Transverse colon (tissue), 4 donors: ENCODE measurements around the gene ST7L. TPM values are rescaled to one million over a fixed set of nuclear protein-coding genes. Genes with fewer than 3 reads are reported as not detected.
"Not testable (repeated sequence)": the region's sequence is repeated elsewhere in the genome, so short reads cannot be mapped to it uniquely, and the experiment has no call there.

Experiments
- DNase-seq: peaks from one replicate; pipeline ENCODE4 v3.0.0-alpha.2; 2019
- H3K27ac ChIP-seq, 4 donors: fragments of 200-600 bp; sonication (generic); 2 replicates each; pipeline ENCODE4 v1.5.1; 2016 to 2018; ENCODE audit warnings: inconsistent platforms in 4 of 4
- H3K27me3 ChIP-seq: fragments of 200-600 bp; sonication (generic); 2 replicates; pipeline ENCODE4 v1.5.1; 2017; ENCODE audit warnings: inconsistent platforms
- H3K36me3 ChIP-seq, 4 donors: fragments of 200-600 bp; sonication (generic); 2 replicates each; pipeline ENCODE4 v1.5.1; 2017 to 2019; ENCODE audit warnings: inconsistent platforms in 4 of 4
- H3K4me1 ChIP-seq, 4 donors: fragments of 200-600 bp; sonication (generic); 2 replicates each; pipeline ENCODE4 v1.5.1; 2017 to 2020; ENCODE audit warnings: inconsistent platforms in 4 of 4
- H3K4me3 ChIP-seq, 4 donors: fragments of 200-600 bp; sonication (generic); 1 replicate in 1 of 4; 2 replicates in 3 of 4; pipeline versions ENCODE4 v1.5.1 to v1.6.1; 2017 to 2019; ENCODE audit warnings: inconsistent platforms in 4 of 4
- H3K9me3 ChIP-seq, 2 donors: fragments of 200-600 bp; sonication (generic); 2 replicates each; pipeline ENCODE4 v1.5.1; 2017 to 2019; ENCODE audit warnings: inconsistent platforms in 2 of 2
- EP300 ChIP-seq: sonication (generic); formaldehyde crosslinking; IDR thresholded peaks from one replicate; pipeline ENCODE4 v1.6.1; 2017; ENCODE audit warnings: antibody characterized with exemption, low read depth
- POLR2A ChIP-seq: fragments of 450-650 bp; IDR thresholded peaks from one replicate; pipeline ENCODE4 v1.6.1; 2016; ENCODE audit warnings: antibody characterized with exemption, mild to moderate bottlenecking, moderate library complexity
- POLR2AphosphoS5 ChIP-seq, 3 donors: sonication (generic); formaldehyde crosslinking; IDR thresholded peaks; one replicate each; pipeline ENCODE4 v1.6.1; 2016; ENCODE audit warnings: antibody characterized with exemption in 3 of 3
- WGBS, 2 donors: methylation state at CpG; one replicate each; pipeline ENCODE4 v1.1.5; 2018; ENCODE audit warnings: low coverage in 1 of 2; 5-methylcytosine and 5-hydroxymethylcytosine counted together
- in situ Hi-C, 4 donors: fragments of 200-750 bp; cut with MboI; loops; one replicate each; pipeline versions ENCODE4 v1.15.0 to v1.15.1; 2017; ENCODE audit warnings: low sequenced_read_pairs in 3 of 4, low pct_ligation_motif_present in 1 of 4, low pct_unique_long_range_greater_than_20kb in 1 of 4
- intact Hi-C: fragments of 100-400 bp; cut with DNase I; formaldehyde crosslinking; loops from one replicate; pipeline ENCODE4 v1.15.1; 2023; ENCODE audit warnings: low total_unique reads
- total RNA-seq, 4 donors: library from RNA; depleted of rRNA; stranded (reverse); fragments of >200 nt; gene quantifications; one replicate each; pipeline ENCODE4 v1.1.0, GENCODE V29; 2016
- TF ChIP-seq, protein P1 (sequence below), 5 experiments: fragments of 200-600 bp in 3 of 5; fragments of 450-650 bp in 2 of 5; sonication (generic) in 3 of 5; IDR thresholded peaks; 1 replicate in 2 of 5; 2 replicates in 3 of 5; pipeline ENCODE4 v1.5.1; 2016 to 2017; ENCODE audit warnings: antibody characterized with exemption in 5 of 5, inconsistent platforms in 3 of 5, mild to moderate bottlenecking in 2 of 5, moderate library complexity in 1 of 5

Gene ST7L
- total RNA-seq, 4 donors from 2014 or later = 7.0 to 37.4 (median 24.9) TPM

DNA sequence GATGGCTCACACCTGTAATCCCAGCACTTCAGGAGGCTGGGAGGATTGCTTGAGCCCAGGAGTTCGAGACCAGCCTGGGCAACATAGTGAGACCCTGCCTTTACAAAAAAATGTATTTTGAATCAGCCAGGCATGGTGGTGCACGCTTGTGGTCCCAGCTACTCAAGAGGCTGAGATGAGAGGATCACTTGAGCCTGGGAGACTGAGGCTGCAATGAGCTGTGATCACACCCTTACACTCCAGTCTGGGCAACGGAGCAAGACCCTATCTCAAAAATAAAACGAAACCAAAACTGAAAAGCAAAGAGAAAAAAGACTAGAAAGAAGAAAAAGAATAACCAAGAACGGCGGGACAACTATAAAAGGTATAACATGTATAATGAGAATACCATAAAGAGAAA lies 125.6 kb downstream of the ST7L start:
- Histone ChIP-seq H3K27me3 (no peaks in the 10 kb centered on the region), H3K4me1 (peaks cover 0 to 12% (median 2%) of the 10 kb centered on the region in 4 donors), H3K36me3 (no peaks in the 10 kb centered on the region), H3K9me3 (no peaks in the 10 kb centered on the region), H3K4me3 (no peak overlapping the region), H3K27ac (no peak overlapping the region)
- no peak for TF ChIP-seq POLR2AphosphoS5 (IDR thresholded peaks at IDR 0.05)
- TF ChIP-seq, protein P1, sequence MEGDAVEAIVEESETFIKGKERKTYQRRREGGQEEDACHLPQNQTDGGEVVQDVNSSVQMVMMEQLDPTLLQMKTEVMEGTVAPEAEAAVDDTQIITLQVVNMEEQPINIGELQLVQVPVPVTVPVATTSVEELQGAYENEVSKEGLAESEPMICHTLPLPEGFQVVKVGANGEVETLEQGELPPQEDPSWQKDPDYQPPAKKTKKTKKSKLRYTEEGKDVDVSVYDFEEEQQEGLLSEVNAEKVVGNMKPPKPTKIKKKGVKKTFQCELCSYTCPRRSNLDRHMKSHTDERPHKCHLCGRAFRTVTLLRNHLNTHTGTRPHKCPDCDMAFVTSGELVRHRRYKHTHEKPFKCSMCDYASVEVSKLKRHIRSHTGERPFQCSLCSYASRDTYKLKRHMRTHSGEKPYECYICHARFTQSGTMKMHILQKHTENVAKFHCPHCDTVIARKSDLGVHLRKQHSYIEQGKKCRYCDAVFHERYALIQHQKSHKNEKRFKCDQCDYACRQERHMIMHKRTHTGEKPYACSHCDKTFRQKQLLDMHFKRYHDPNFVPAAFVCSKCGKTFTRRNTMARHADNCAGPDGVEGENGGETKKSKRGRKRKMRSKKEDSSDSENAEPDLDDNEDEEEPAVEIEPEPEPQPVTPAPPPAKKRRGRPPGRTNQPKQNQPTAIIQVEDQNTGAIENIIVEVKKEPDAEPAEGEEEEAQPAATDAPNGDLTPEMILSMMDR (IDR thresholded peaks at IDR 0.05) = no peak
- TF ChIP-seq POLR2A = no peak
- no peak for TF ChIP-seq EP300
- in situ Hi-C loops (no loop called here), intact Hi-C loops (no loop called here)
- 69 to 79% methylated on average over 6 of the region's 6 CpGs for WGBS, 2 donors
- DNase-seq = no peak

DNA sequence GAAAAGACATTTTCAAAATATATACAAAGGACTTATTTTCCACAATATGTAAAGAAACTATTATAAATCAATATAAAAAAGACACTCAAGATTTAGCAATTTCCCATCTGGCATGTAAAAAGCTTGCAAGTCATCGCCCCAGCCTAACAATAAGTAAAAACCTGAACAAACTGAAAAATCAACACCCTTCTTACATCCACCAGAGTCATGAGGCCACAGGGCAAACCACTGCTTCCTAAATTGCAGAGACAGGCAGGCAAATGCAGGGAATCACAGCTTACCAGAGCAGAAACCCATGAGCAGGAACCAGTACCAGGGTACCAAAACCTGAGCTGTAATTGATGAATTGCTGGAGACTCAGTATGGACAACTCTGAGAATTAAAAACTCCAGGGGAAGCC lies 126.9 kb downstream of the ST7L start:
- intact Hi-C loops = no loop called here
- Histone ChIP-seq H3K36me3 (no peaks in the 10 kb centered on the region), H3K4me3 (no peak overlapping the region), H3K4me1 (peaks cover 0 to 12% (median 2%) of the 10 kb centered on the region in 4 donors), H3K27ac (no peak overlapping the region), H3K27me3 (no peaks in the 10 kb centered on the region), H3K9me3 (no peaks in the 10 kb centered on the region)
- TF ChIP-seq POLR2A = no peak
- no peak for TF ChIP-seq EP300
- no peak for TF ChIP-seq POLR2AphosphoS5 (IDR thresholded peaks at IDR 0.05)
- TF ChIP-seq, protein P1 (IDR thresholded peaks at IDR 0.05) = no peak
- in situ Hi-C loops = no loop called here
- WGBS, 2 donors = 60 to 81% methylated on average over 1 of the region's 1 CpG
- no peak for DNase-seq

DNA sequence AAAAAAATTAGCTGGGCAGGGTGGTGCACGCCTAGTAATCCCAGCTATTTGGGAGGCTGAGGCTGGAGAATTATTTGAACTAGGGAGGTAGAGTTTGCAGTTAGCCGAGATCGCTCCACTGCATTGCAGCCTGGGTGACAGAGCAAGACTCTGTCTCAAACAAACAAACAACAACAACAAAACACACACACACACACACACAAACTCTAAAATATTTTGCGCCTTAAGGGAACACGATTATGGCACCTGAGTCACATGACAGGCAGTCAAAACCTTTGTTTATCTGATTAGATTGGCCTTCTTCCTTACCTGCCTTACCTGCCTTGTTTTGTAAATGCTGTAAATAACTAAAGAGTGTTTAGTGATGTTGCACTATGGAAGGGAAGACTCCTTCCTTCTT lies 130.8 kb downstream of the ST7L start:
- 80 to 89% methylated on average over 4 to 5 of the region's 5 CpGs for WGBS, 2 donors
- in situ Hi-C loops (no loop called here), intact Hi-C loops (no loop called here)
- DNase-seq = no peak
- no peaks in the 10 kb centered on the region for H3K9me3 ChIP-seq
- no peak overlapping the region for H3K27ac ChIP-seq
- no peaks in the 10 kb centered on the region for H3K36me3 ChIP-seq
- H3K27me3 ChIP-seq = no peaks in the 10 kb centered on the region
- peaks cover 0 to 12% (median 2%) of the 10 kb centered on the region in 4 donors for H3K4me1 ChIP-seq
- TF ChIP-seq EP300 (no peak), POLR2A (no peak), POLR2AphosphoS5 (IDR thresholded peaks at IDR 0.05) (no peak)
- TF ChIP-seq, protein P1 (IDR thresholded peaks at IDR 0.05) = no peak
- H3K4me3 ChIP-seq = no peak overlapping the region

DNA sequence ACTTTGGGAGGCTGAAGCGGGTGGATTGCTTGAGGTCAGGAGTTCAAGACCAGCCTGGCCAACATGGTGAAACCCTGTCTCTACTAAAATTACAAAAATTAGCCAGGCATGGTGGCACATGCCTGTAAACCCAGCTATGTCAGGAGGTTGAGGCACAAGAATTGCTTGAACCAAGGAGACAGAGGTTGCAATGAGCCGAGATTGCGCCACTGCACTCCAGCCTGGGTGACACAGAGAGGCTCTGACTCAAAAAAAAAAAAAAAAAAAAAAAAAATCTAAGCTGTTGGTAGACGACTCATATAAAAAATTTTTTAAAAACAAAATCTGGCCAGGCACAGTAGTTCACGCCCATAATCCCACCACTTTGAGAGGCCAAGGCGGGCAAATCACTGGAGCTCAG lies 131.3 kb downstream of the ST7L start:
- H3K4me1 ChIP-seq = peaks cover 0 to 12% (median 2%) of the 10 kb centered on the region in 4 donors
- intact Hi-C loops, H3K27me3 ChIP-seq, DNase-seq, H3K9me3 ChIP-seq, in situ Hi-C loops, H3K36me3 ChIP-seq, H3K27ac ChIP-seq, H3K4me3 ChIP-seq: not testable (repeated sequence)
- 89 to 90% methylated on average over 4 to 6 of the region's 6 CpGs for WGBS, 2 donors

DNA sequence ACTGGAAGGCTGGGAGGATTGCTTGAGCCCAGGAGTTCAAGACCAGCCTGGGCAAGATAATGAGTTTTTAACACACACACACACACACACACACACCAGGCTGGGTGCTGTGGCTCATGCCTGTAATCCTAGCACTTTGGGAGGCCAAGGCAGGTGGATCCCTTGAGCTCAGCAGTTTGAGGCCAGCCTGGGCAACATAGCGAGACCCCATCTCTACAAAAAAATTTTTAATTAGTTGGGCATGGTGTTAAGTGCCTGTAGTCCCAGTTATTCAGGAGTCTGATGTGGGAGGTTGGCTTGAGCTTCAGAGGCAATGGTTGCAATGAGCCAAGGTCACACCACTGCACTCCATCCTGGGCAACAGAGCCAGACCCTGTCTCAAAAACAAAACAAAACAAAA lies 132.9 kb downstream of the ST7L start:
- peaks cover 0 to 12% (median 2%) of the 10 kb centered on the region in 4 donors for H3K4me1 ChIP-seq
- 100% methylated on average over 1 of the region's 1 CpG; no CpG with 5 or more reads in 1 of the 2 donors for WGBS, 2 donors
- intact Hi-C loops, H3K27me3 ChIP-seq, in situ Hi-C loops, H3K4me3 ChIP-seq, H3K27ac ChIP-seq, DNase-seq, H3K36me3 ChIP-seq, H3K9me3 ChIP-seq: not testable (repeated sequence)
